H1 (cell line): ENCODE measurements around the gene SPTBN1. TPM values are rescaled to one million over a fixed set of nuclear protein-coding genes. Genes with fewer than 3 reads are reported as not detected.

Source experiments
- CTCF ChIA-PET: fragments of 300-600 bp; sonication (Branson Sonifier 250); formaldehyde crosslinking; loops from one replicate; lab custom pipeline; 2021; ENCODE audit not compliant: partially characterized antibody; lab: Charles Lee
- POLR2A ChIA-PET: fragments of 300-600 bp; sonication (Branson Sonifier 250); formaldehyde crosslinking; loops from one replicate; lab custom pipeline; 2021; ENCODE audit warnings: inconsistent platforms; ENCODE audit not compliant: partially characterized antibody; lab: Charles Lee
- DNase-seq, 2 experiments: peaks; one replicate each; pipeline versions ENCODE4 v3.0.0 to v3.0.0-alpha.2; 2010 to 2022; ENCODE audit warnings: low spot score in 2 of 2, low read depth in 1 of 2, mixed read lengths in 1 of 2
- FAIRE-seq: peaks from 2 replicates; lab custom pipeline; 2011; peaks lifted over from hg19 to GRCh38; lab: Jason Lieb, UNC
- H2AFZ ChIP-seq: 2 replicates; pipeline ENCODE4 v1.8.1; 2012; ENCODE audit warnings: low read length, inconsistent platforms
- H2AK5ac ChIP-seq: 2 replicates; pipeline ENCODE4 v1.6.1; 2013; ENCODE audit warnings: low read depth, low read length
- H2BK120ac ChIP-seq: replicated peaks from 2 replicates; pipeline ENCODE3; 2013; ENCODE audit warnings: low read depth, low read length, inconsistent platforms
- H2BK12ac ChIP-seq: 2 replicates; pipeline ENCODE4 v1.6.1; 2013; ENCODE audit warnings: low read depth, low read length
- H2BK15ac ChIP-seq: 2 replicates; pipeline ENCODE4 v1.6.1; 2013; ENCODE audit warnings: low read length
- H2BK20ac ChIP-seq: 2 replicates; pipeline ENCODE4 v1.6.1; 2013; ENCODE audit warnings: low read length
- H2BK5ac ChIP-seq: 2 replicates; pipeline ENCODE4 v1.6.1; 2013; ENCODE audit warnings: low read depth, low read length
- H3K14ac ChIP-seq: 2 replicates; pipeline ENCODE4 v1.6.1; 2013; ENCODE audit warnings: inconsistent platforms; ENCODE audit not compliant: insufficient read length
- H3K18ac ChIP-seq: 2 replicates; pipeline ENCODE4 v1.6.1; 2013; ENCODE audit warnings: low read length; ENCODE audit errors: extremely low read depth
- H3K23ac ChIP-seq: 2 replicates; pipeline ENCODE4 v1.6.1; 2013; ENCODE audit warnings: inconsistent platforms; ENCODE audit not compliant: insufficient read length
- H3K23me2 ChIP-seq: 2 replicates; pipeline ENCODE4 v1.6.1; 2013; ENCODE audit warnings: low read depth, low read length
- H3K27ac ChIP-seq: 2 replicates; pipeline ENCODE4 v1.6.1; 2011; ENCODE audit warnings: low read depth, low read length, inconsistent platforms
- H3K27me3 ChIP-seq, 4 experiments: replicated peaks in 1 of 4; 1 replicate in 1 of 4; 2 replicates in 3 of 4; pipeline versions ENCODE4 v1.6.1 to v1.8.1; 2011 to 2013; ENCODE audit warnings: low read length in 3 of 4, mild to moderate bottlenecking in 3 of 4, inconsistent platforms in 2 of 4, mixed read lengths in 2 of 4, moderate library complexity in 1 of 4; ENCODE audit not compliant: control insufficient read depth in 3 of 4, insufficient read depth in 3 of 4; ENCODE audit errors: extremely low read depth in 1 of 4
- H3K36me3 ChIP-seq, 4 experiments: 2 replicates each; pipeline versions ENCODE4 v1.6.1 to v1.8.1; 2011 to 2013; ENCODE audit warnings: mild to moderate bottlenecking in 4 of 4, low read length in 3 of 4, moderate library complexity in 2 of 4, control low read depth in 1 of 4, inconsistent platforms in 1 of 4; ENCODE audit not compliant: insufficient read depth in 4 of 4, control insufficient read depth in 2 of 4
- H3K4ac ChIP-seq: replicated peaks from 2 replicates; pipeline ENCODE3; 2013; ENCODE audit warnings: low read length, low read depth, mixed read lengths, inconsistent platforms; ENCODE audit not compliant: insufficient read length
- H3K4me1 ChIP-seq, 4 experiments: replicated peaks in 1 of 4; 1 replicate in 1 of 4; 2 replicates in 3 of 4; pipeline versions ENCODE4 v1.6.1 to v1.8.1; 2011 to 2013; ENCODE audit warnings: low read length in 3 of 4, inconsistent platforms in 2 of 4, mixed read lengths in 1 of 4; ENCODE audit not compliant: insufficient read depth in 4 of 4, control insufficient read depth in 3 of 4
- H3K4me2 ChIP-seq, 2 experiments: 2 replicates each; pipeline versions ENCODE4 v1.6.1 to v1.8.1; 2011 to 2013; ENCODE audit warnings: low read depth in 2 of 2, low read length in 2 of 2, control low read depth in 1 of 2, inconsistent platforms in 1 of 2, mild to moderate bottlenecking in 1 of 2; ENCODE audit not compliant: insufficient read depth in 1 of 2
- H3K4me3 ChIP-seq, 4 experiments: fragments of 200-600, 300-600 bp in 1 of 4; sonication (generic), shearing (Covaris generic), sonication (Bioruptor Twin) in 1 of 4; 2 replicates each; pipeline versions ENCODE4 v1.5.1 to v1.8.1; 2011 to 2016; ENCODE audit warnings: low read length in 4 of 4, low read depth in 3 of 4, control low read depth in 2 of 4, inconsistent platforms in 2 of 4, mild to moderate bottlenecking in 2 of 4, mixed read lengths in 1 of 4, moderate library complexity in 1 of 4; ENCODE audit not compliant: insufficient read depth in 2 of 4; ENCODE audit errors: extremely low read depth in 1 of 4
- H3K56ac ChIP-seq: replicated peaks from 2 replicates; pipeline ENCODE3; 2013; ENCODE audit warnings: low read depth, mild to moderate bottlenecking, mixed read lengths, low read length, inconsistent platforms; ENCODE audit not compliant: insufficient read length
- H3K79me1 ChIP-seq: 2 replicates; pipeline ENCODE4 v1.6.1; 2013; ENCODE audit warnings: low read depth, low read length, control low read depth
- H3K79me2 ChIP-seq, 2 experiments: 2 replicates each; pipeline versions ENCODE4 v1.6.1 to v1.8.1; 2012 to 2013; ENCODE audit warnings: low read length in 2 of 2, mild to moderate bottlenecking in 2 of 2, inconsistent platforms in 1 of 2; ENCODE audit not compliant: insufficient read depth in 2 of 2, control insufficient read depth in 1 of 2
- H3K9ac ChIP-seq, 4 experiments: replicated peaks in 1 of 4; 1 replicate in 1 of 4; 2 replicates in 3 of 4; pipeline versions ENCODE4 v1.6.1 to v1.8.1; 2011 to 2013; ENCODE audit warnings: low read depth in 3 of 4, low read length in 3 of 4, control low read depth in 2 of 4, mild to moderate bottlenecking in 2 of 4, moderate library complexity in 2 of 4, inconsistent platforms in 1 of 4; ENCODE audit errors: extremely low read depth in 1 of 4
- H3K9me3 ChIP-seq, 2 experiments: 2 replicates each; pipeline versions ENCODE4 v1.6.1 to v1.8.1; 2012 to 2013; ENCODE audit warnings: mild to moderate bottlenecking in 2 of 2, moderate library complexity in 2 of 2, control low read depth in 1 of 2, inconsistent platforms in 1 of 2, low read depth in 1 of 2, low read length in 1 of 2, mixed read lengths in 1 of 2; ENCODE audit not compliant: insufficient read depth in 2 of 2
- H4K20me1 ChIP-seq, 2 experiments: replicated peaks in 1 of 2; 2 replicates each; pipeline versions ENCODE3 to v1.8.1; 2011 to 2013; ENCODE audit warnings: inconsistent platforms in 2 of 2, low read length in 2 of 2, mild to moderate bottlenecking in 1 of 2; ENCODE audit not compliant: insufficient read depth in 2 of 2, control insufficient read depth in 1 of 2
- H4K5ac ChIP-seq: 2 replicates; pipeline ENCODE4 v1.6.1; 2013; ENCODE audit warnings: low read length, low read depth, mixed read lengths, inconsistent platforms; ENCODE audit not compliant: insufficient read length
- H4K8ac ChIP-seq: 2 replicates; pipeline ENCODE4 v1.8.0; 2013; ENCODE audit warnings: mild to moderate bottlenecking, moderate library complexity, low read length, inconsistent platforms; ENCODE audit not compliant: insufficient read depth; ENCODE audit errors: extremely low read depth
- H4K91ac ChIP-seq: replicated peaks from 2 replicates; pipeline ENCODE3; 2013; ENCODE audit warnings: low read length, mixed read lengths, inconsistent platforms; ENCODE audit not compliant: insufficient read length
- EZH2 ChIP-seq: fragments of 200-600 bp; sonication (generic); IDR thresholded peaks from 2 replicates; pipeline ENCODE4 v1.7.1; 2012; ENCODE audit warnings: low read depth, mild to moderate bottlenecking, moderate library complexity, low read length, inconsistent platforms; ENCODE audit not compliant: severe bottlenecking
- GTF2F1 ChIP-seq: IDR thresholded peaks from 2 replicates; pipeline ENCODE4 v1.6.1; 2012; ENCODE audit warnings: low read depth, low read length, improper control_type of control experiment, borderline replicate concordance
- KDM4A ChIP-seq: IDR thresholded peaks from one replicate; pipeline ENCODE4 v1.7.1; 2012; ENCODE audit warnings: low read depth, mild to moderate bottlenecking, moderate library complexity, low read length, inconsistent platforms; ENCODE audit not compliant: severe bottlenecking
- POLR2AphosphoS5 ChIP-seq: IDR thresholded peaks from 2 replicates; pipeline ENCODE4 v1.6.1; 2011; ENCODE audit warnings: low read depth, low read length
- TCF12 ChIP-seq: IDR thresholded peaks from 2 replicates; pipeline ENCODE4 v1.6.1; 2011; ENCODE audit warnings: low read depth, mild to moderate bottlenecking, low read length
- USF2 ChIP-seq: IDR thresholded peaks from 2 replicates; pipeline ENCODE4 v1.6.1; 2011; ENCODE audit warnings: low read length, improper control_type of control experiment
- WGBS, 2 experiments: shearing (Covaris generic) in 1 of 2; methylation state at CpG; one replicate each; pipeline versions ENCODE4 v1.1.6 to v1.1.7; 2013 to 2015; ENCODE audit warnings: low lambda C conversion rate in 2 of 2, mixed read lengths in 2 of 2, inconsistent platforms in 1 of 2, low coverage in 1 of 2, missing lambda C conversion rate in 1 of 2; ENCODE audit not compliant: insufficient replicate concordance in 2 of 2, insufficient coverage in 1 of 2, insufficient read length in 1 of 2; ENCODE audit errors: extremely low coverage in 1 of 2, missing lambda C conversion rate in 1 of 2; 5-methylcytosine and 5-hydroxymethylcytosine counted together
- polyA plus RNA-seq, 7 experiments: library from polyadenylated mRNA; depleted of rRNA in 3 of 7; stranded (reverse) in 5 of 7; unstranded in 2 of 7; fragments of >200 nt in 5 of 7; fragments of 200-250 nt in 2 of 7; gene quantifications; 1 replicate in 5 of 7; 2 replicates in 1 of 7; 4 replicates in 1 of 7; pipeline versions ENCODE4 v1.2.1 to v1.2.3, GENCODE V29; 2011 to 2013; ENCODE audit warnings: missing spikeins in 2 of 7, mixed read lengths in 2 of 7
- total RNA-seq: library from RNA; stranded (reverse); fragmentation: NEBNext Ultra II Directional; extraction: Animal tissue kit (Norgen Biotek cat#: 25700); gene quantifications from 2 replicates; pipeline ENCODE4 v1.2.1, GENCODE V29; 2021

Gene SPTBN1
- total and polyA plus RNA-seq, 2 of the 8 experiments (the other 6 are each of a cell fraction or from before 2014, with no cell fraction given), result 31.8 to 180 TPM

DNA sequence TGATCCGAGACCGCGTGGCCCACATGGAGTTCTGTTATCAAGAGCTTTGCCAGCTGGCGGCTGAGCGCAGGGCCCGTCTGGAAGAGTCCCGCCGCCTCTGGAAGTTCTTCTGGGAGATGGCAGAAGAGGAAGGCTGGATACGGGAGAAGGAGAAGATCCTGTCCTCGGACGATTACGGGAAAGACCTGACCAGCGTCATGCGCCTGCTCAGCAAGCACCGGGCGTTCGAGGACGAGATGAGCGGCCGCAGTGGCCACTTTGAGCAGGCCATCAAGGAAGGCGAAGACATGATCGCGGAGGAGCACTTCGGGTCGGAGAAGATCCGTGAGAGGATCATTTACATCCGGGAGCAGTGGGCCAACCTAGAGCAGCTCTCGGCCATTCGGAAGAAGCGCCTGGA is 172.8 kb downstream of the SPTBN1 start:
- Histone ChIP-seq H3K4me3 (no peak overlapping the region), H3K36me3 (peaks cover 44 to 93% (median 80%) of the 10 kb centered on the region in 4 experiments), H3K27ac (no peak overlapping the region), H2AFZ (no peak overlapping the region), H3K9ac (no peak overlapping the region), H3K79me2 (no peaks in the 10 kb centered on the region), H3K27me3 (no peaks in the 10 kb centered on the region), H3K4me2 (no peak overlapping the region), H3K23me2 (no peaks in the 10 kb centered on the region), H4K91ac (no peak overlapping the region), H2BK12ac (no peak overlapping the region), H2BK20ac (no peak overlapping the region), H3K4ac (no peak overlapping the region), H2AK5ac (no peak overlapping the region), H4K20me1 (peaks cover 2 to 9% of the 10 kb centered on the region in 2 experiments), H3K18ac (no peak overlapping the region), H4K8ac (no peak overlapping the region), H2BK15ac (no peak overlapping the region), H3K9me3 (no peaks in the 10 kb centered on the region), H3K4me1 (no peaks in the 10 kb centered on the region), H3K23ac (no peak overlapping the region), H2BK120ac (no peak overlapping the region), H3K56ac (no peak overlapping the region), H3K79me1 (no peaks in the 10 kb centered on the region), H4K5ac (no peak overlapping the region), H2BK5ac (no peak overlapping the region), H3K14ac (no peak overlapping the region)
- ChIA-PET CTCF (interaction anchor here (1.1 to 6.5 kb wide), 4 partner anchors 9 to 522 kb away, joined by 3 to 39 read pairs (median 6); no protein-coding TSS in a partner anchor), POLR2A (no interaction called here)
- WGBS, 2 experiments, result 95% methylated on average over 28 of the region's 30 CpGs; no CpG with 5 or more reads in 1 of the 2 experiments
- FAIRE-seq (no peak), DNase-seq (no peak)
- TF ChIP-seq POLR2AphosphoS5, result no peak
- no peak for TF ChIP-seq EZH2
- TF ChIP-seq KDM4A, result no peak
- TF ChIP-seq USF2, result no peak
- TF ChIP-seq TCF12, result no peak
- no peak for TF ChIP-seq GTF2F1
